Omental fat pad (tissue), 4 donors: ENCODE data around the gene LLPH. TPM values are rescaled to one million over a fixed set of nuclear protein-coding genes. Genes with fewer than 3 reads are reported as not detected.
"Not testable (repeated sequence)": the region's sequence is repeated elsewhere in the genome, so short reads cannot be mapped to it uniquely, and the experiment has no call there.

Source experiments
- ATAC-seq: fragments of 150-250 bp; one replicate; pipeline ENCODE4 v1.9.1; 2016; ENCODE audit warnings: mild to moderate bottlenecking, moderate library complexity; ENCODE audit not compliant: low FRiP score
- DNase-seq: peaks from one replicate; pipeline ENCODE4 v3.0.0-alpha.2; 2019; ENCODE audit warnings: low spot score
- CTCF ChIP-seq, 3 donors: fragments of 450-650 bp; IDR thresholded peaks; one replicate each; pipeline ENCODE4 v1.5.1; 2016 to 2017; ENCODE audit warnings: antibody characterized with exemption in 3 of 3, mild to moderate bottlenecking in 3 of 3, moderate library complexity in 2 of 3
- total RNA-seq, 4 donors: library from RNA; depleted of rRNA; stranded (reverse); fragments of >200 nt; gene quantifications; one replicate each; pipeline ENCODE4 v1.1.0, GENCODE V29; 2016

The LLPH gene
- 10 to 100 TPM in 1 of 4 donors, 1 to 10 TPM in 3; 6.8 to 10.1 (median 7.6) TPM for total RNA-seq

- TF ChIP-seq CTCF (IDR thresholded peaks at IDR 0.05): no peak
- DNase-seq (peak; percentile 60), ATAC-seq (peak; percentile 90)
These were observed at the start of gene LLPH for GRCh38 chr12:66130267-66131066. LLPH (minus strand) TSS chr12:66130750; CDS start chr12:66129106, 1,644 bp downstream.

- TF ChIP-seq CTCF (IDR thresholded peaks at IDR 0.05): no peak
- peak; percentile 75 for ATAC-seq
- DNase-seq: no peak
These were observed 45.8 kb upstream of the LLPH start for GRCh38 chr12:66176105-66176900.

DNA sequence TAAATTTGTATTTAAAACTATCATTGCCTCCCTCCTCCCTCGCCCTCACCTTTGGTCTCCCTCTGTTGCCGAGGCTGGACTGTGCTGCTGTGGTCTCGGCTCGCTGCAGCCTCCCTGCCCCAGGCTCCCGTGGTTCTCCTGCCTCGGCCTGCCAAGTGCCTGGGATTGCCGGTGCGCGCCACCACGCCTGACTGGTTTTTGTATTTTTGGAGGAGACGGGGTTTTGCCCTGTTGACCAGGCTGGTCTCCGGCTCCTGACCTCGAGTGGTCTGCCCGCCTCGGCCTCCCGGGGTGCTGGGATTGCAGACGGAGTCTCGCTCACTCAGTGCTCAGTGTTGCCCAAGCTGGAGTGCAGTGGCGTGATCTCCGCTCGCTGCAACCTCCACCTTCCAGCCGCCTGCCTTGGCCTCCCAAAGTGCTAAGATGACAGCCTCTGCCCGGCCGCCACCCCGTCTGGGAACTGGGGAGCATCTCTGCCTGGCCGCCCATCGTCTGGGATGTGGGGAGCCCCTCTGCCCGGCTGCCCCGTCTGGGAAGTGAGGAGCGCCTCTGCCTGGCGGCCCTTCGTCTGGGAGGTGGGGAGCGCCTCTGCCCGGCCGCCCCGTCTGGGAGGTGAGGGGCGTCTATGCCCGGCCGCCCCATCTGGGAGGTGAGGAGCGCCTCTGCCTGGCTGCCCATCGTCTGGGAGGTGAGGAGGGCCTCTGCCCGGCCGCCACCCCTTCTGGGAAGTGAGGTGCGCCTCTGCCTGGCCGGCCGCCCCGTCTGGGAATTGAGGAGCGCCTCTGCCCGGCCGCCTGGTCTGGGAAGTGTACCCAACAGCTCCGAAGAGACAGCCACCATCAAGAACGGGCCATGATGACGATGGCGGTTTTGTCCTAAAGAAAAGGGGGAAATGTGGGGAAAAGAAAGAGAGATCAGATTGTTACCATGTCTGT, 44.1 kb upstream of the LLPH start:
- not testable (repeated sequence) for ATAC-seq, DNase-seq

GRCh38 chr12:66170606-66171005, 40.1 kb upstream of the LLPH start:
- DNase-seq (no peak), ATAC-seq (no peak)
- no peak for TF ChIP-seq CTCF (IDR thresholded peaks at IDR 0.05)

- DNase-seq (peak; percentile 44), ATAC-seq (peak; percentile 96)
- peak in 1 of 3 donors; percentile 45 for TF ChIP-seq CTCF (IDR thresholded peaks at IDR 0.05)
These were observed 38.9 kb upstream of the LLPH start, which contains the start of gene TMBIM4 for GRCh38 chr12:66169221-66170170. TMBIM4 (minus strand) TSS chr12:66169996; CDS start chr12:66169951, 45 bp downstream.

DNA sequence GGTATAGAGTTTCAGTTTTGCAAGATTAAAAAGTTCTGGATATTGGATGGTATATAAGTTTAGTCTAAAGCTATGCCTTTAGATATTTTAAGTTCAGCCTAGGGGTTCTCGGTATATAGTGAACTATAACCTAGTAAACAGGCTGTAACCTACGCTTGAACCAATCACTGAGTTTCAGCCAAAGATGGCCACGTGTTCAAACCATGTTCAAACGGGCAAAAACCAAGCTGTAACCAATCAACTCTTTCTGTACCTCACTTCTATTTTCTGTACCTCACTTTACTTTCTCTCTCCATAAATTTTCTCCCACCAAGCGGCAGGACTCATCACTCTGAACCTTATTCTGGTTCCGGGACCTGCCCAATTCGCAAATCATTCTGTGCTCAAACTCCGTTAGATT, 37.9 kb upstream of the LLPH start:
- no peak for TF ChIP-seq CTCF (IDR thresholded peaks at IDR 0.05)
- ATAC-seq (no peak), DNase-seq (no peak)
